H54 (cell line): ENCODE data around the gene OR4A47.
"Not testable (repeated sequence)": the region's sequence is repeated elsewhere in the genome, so short reads cannot be mapped to it uniquely, and the experiment has no call there.

ENCODE experiments used
- DNase-seq: peaks from one replicate; pipeline ENCODE4 v3.0.0; 2011; ENCODE audit warnings: low spot score, mixed read lengths; ENCODE audit not compliant: insufficient read length
- FAIRE-seq: peaks from 3 replicates; lab custom pipeline; 2011; peaks lifted over from hg19 to GRCh38; lab: Jason Lieb, UNC
- POLR2A ChIP-seq: IDR thresholded peaks from 2 replicates; pipeline ENCODE4 v1.6.1; 2011; ENCODE audit warnings: low read depth, mild to moderate bottlenecking, low read length

Gene OR4A47

GRCh38 chr11:48488493-48488892 lies at the start of gene OR4A47:
Gene OR4A47, plus strand, starts transcription at chr11:48488793. Its CDS starts 0 bp downstream, at chr11:48488793.
- not testable (repeated sequence) for FAIRE-seq, DNase-seq

- not testable (repeated sequence) for FAIRE-seq, DNase-seq
Observed at GRCh38 chr11:48455909-48456308, 32.7 kb upstream of the OR4A47 start.

- FAIRE-seq = not testable (repeated sequence)
Observed at GRCh38 chr11:48473966-48474365, 14.6 kb upstream of the OR4A47 start.

GRCh38 chr11:48474703-48475102 lies 13.9 kb upstream of the OR4A47 start:
- not testable (repeated sequence) for FAIRE-seq

More at GRCh38 chr11:48473966-48474365, 14.6 kb upstream of the OR4A47 start:
- not testable (repeated sequence) for DNase-seq

GRCh38 chr11:48506169-48506568 lies 17.6 kb downstream of the OR4A47 start:
- DNase-seq, FAIRE-seq: not testable (repeated sequence)

More at GRCh38 chr11:48474703-48475102, 13.9 kb upstream of the OR4A47 start:
- not testable (repeated sequence) for DNase-seq

GRCh38 chr11:48538991-48539390 lies 50.4 kb downstream of the OR4A47 start:
- DNase-seq = no peak
- no peak for FAIRE-seq
- no peak for TF ChIP-seq POLR2A
